Limb (tissue), 2 donors: ENCODE data around the gene HNF4A.
"Not testable (repeated sequence)": the region's sequence is repeated elsewhere in the genome, so short reads cannot be mapped to it uniquely, and the experiment has no call there.

Source experiments
- DNase-seq, 2 donors: peaks; one replicate each; pipeline ENCODE4 v3.0.0-alpha.2; 2016; ENCODE audit errors: extremely low spot score in 2 of 2

The HNF4A gene

DNA sequence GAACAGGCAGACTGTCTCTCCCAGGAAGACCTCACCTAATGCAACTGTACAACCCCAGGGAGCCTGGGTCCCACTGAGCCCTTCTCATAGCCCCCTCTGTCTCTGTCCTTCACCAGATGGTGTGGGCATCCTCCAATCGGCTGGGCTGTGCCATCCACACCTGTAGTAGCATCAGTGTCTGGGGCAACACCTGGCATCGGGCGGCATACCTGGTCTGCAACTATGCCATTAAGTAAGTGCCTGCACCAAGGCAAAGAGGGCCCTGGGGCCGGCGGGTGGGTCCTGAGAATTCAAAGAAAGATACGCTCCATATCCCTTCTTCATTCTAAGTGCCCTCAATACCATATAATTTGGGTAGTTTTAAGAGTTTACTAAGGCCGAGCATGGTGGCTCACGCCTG, 10.4 kb upstream of the HNF4A start:
- no peak for DNase-seq

- not testable (repeated sequence) for DNase-seq
Observed at GRCh38 chr20:44345941-44346340, 9.6 kb upstream of the HNF4A start.

GRCh38 chr20:44348168-44348659, 7.3 kb upstream of the HNF4A start:
- no peak for DNase-seq

DNA sequence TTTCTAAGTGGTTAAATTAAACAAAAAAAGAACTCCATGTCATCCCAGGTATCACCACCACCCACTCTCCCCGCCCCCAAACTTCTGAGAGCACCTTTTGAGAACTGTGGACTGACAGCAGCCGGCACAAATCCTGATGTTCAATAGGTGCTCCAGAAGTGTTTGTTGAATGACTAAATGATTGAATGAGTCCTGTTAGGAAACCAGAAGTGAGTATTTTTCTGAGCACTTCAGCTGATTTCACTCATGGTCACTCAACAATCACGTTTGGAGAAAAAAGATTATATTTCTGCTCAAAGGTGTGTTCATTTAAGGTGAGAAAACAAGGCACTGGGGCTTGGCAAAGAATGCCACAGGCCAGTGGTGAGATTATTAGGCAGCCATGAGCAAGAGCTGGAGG, 6.2 kb upstream of the HNF4A start:
- DNase-seq, result no peak

DNA sequence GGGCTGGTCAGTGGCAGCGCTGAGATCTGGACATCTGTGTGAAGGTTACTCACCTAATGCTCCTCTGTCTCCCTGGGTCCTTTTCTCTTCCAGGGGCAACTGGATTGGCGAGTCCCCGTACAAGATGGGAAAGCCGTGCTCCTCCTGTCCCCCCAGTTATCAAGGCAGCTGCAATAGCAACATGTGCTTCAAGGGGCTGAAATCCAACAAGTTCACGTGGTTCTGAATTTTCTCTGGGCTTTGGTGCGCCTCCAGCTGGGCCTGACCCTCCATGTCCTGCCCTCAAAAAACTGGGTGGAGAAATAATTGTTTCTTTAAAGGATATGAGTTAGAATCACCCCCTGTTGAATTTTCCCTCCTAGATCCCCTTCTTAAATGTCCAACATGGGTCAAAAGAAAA, 4.9 kb upstream of the HNF4A start:
- no peak for DNase-seq

DNA sequence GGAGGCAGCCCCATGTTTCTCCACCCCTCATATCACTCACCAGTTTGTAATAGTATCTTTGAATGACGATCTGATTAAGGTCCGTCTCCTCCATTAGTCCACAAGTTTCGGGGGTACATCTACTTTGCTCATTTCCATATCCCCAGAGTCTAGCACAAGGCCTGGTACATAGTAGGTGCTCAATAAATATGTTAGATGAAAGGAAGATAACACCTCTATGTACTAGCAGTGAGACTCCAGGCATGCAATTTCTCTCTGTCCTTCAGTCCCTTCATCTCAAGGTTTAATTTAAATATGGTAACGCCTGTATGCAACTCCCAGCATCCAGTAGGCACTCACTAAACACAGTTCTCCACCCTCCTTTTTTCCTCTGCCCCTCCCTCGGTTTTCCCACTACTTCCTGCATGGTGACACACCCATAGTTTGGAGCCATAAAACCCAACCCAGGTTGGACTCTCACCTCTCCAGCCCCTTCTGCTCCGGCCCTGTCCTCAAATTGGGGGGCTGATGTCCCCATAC, 461 bp upstream of the HNF4A start:
- DNase-seq, result no peak

GRCh38 chr20:44356353-44356723, 839 bp downstream of the HNF4A start:
- no peak for DNase-seq

DNA sequence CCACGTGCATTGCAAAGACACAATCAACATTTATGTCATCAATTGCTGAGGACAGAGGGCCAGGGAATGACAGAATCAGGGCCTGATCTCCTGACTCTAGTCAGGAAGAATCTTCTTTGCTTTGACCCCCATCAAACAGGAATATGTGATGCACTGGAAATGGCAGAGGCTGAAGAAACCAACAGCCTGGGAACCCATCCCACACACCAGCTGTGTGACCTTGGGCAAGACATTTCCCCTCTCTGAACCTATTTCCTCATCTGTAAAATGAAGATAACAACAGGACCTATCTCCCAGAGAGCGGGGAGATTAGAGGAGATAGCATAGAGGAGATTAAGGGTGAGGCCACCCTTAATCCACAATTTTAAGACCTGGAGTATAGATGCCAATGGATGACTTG, 1.5 kb downstream of the HNF4A start:
- DNase-seq, result no peak

DNA sequence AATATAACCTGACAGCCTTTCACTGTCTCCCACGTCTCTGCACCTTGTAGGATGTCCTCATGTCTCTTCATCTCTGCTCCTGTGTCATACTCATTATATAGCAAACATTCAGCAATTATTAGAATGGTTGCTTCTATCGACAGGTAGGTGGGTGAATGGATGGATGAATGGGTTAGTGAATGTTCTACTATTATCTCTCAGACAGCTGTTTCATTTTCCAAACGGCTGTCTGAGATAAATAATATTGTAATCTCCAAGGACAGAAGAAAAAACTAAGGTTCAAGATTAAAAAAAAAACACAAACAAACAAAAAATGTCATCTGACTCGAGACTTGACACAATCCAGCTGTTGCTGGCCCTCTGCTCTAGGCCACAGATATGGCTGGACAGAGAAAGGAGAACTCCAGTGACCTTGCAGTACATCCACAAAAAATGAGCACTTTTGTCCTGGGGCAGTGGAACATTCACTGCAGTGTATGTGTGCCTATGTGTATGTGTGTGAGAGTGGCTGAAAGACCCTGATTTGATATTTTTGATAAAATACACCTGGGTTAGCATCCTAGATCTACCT, 2.1 kb downstream of the HNF4A start:
- no peak for DNase-seq

DNA sequence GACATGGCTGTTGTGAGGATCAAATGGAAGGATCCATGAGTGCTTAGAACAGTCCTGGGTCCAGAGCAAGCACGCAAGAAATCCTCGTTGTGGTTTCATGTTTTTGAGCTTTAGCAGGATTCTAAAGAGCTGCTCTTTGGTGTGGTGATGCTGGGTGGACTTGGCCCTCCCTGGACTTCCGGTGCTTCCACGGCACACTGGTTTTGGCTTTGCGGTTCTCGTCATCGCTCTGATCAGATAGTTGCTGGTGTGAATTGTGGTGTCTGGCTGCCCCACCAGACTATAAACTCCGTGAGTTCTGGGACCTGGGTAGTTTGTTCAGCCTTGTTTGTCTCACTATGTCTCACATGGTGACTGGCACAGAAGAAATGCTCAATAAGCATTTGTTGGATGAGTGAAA, 3.3 kb downstream of the HNF4A start:
- DNase-seq, result no peak

DNA sequence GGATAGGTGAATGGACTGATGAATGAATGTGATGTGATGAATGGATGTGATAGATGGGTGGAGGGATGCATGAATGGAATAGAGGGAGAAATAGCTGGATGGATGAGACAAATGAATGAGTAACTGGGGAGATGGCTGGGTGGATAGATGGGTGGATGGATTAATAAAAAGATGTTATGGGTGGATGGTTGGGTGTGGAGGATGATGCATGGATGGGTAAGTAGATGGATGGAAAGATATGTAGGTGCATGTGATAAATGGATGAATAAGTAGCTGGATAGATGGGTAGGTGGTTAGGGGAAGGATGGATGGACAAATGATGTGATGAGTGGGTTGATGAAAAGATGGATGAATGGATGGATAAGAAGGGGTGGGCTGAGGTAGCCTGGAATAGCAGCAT, 4.7 kb downstream of the HNF4A start:
- no peak for DNase-seq

DNA sequence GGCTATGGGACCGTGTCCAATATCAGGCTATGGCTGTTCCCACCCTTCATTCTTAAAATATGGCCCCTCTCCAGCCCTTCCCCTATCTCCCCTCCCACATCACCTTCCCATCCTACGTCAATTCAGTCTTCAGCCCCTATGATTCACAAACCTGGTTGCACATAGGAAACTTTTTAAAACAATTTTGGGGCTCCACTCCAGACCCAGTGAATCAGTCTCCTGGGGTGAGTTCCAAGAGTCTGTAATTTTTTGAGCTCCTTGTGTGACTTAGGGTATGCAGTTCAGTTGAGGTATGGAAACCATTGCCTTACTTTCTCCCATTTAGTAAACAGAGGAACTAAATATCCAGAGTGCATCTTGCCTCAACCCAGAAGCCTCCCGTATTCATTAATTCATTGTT, 5.5 kb downstream of the HNF4A start:
- no peak for DNase-seq

DNA sequence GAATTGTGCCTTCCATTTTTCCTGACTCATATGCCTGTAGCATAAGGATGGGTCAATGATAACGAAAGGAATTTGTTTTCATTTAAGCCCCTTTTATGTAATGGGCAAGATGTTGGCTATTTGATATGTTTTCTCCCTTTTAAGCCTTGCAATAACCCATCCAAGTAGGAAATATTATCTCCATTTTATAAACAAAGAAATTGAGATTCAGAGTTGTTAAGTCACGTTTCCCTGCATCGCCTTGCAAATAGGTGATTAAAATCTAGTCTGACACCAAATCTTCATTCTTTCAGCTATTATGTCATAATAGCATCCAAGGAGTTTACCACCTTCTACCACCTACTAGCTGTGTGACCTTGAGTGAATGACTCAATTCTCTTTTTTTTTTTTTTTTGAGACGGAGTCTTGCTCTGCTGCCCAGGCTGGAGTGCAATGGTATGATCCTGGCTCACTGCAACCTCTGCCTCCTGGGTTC, 7.0 kb downstream of the HNF4A start:
- DNase-seq, result no peak

DNA sequence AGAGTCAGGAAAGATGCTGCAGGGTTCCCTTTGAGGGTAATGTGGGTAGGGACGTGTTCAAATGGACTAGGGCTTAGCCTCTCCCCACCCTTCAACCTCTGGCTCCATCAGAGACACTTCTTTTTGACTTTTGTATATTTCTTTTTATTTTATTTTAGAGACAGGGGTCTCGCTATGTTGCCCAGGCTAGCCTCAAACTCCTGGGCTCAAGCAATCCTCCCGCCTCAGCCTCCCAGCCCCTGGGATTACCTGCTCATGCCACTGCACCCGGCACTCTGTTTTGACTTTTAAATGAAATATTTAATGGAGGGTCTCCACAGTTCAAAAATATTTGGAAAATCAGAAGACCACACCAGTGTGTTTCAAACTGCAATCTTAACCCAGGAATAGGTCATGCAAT, 8.6 kb downstream of the HNF4A start:
- DNase-seq, result no peak

- DNase-seq, result no peak
Observed at GRCh38 chr20:44364780-44365179, 9.3 kb downstream of the HNF4A start.

DNA sequence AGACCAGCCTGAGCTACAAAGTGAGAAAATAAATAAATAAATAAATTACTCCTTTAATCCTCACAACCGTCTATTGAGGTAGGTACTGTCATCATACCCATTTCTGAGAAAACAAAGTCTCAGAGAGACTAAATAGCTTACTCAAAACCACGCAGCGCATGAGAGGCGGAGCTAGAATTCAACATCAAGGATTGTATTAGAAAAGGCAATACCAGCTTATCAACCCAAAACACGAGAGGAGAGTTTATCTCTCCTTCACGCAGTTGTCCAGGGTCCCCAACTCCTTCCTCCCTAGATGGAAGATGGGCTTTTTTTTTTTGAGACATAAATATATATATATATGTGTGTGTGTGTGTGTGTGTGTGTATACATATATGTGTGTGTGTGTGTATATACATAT, 12.2 kb downstream of the HNF4A start:
- DNase-seq, result no peak

GRCh38 chr20:44370639-44371218, 15.2 kb downstream of the HNF4A start:
- no peak for DNase-seq

DNA sequence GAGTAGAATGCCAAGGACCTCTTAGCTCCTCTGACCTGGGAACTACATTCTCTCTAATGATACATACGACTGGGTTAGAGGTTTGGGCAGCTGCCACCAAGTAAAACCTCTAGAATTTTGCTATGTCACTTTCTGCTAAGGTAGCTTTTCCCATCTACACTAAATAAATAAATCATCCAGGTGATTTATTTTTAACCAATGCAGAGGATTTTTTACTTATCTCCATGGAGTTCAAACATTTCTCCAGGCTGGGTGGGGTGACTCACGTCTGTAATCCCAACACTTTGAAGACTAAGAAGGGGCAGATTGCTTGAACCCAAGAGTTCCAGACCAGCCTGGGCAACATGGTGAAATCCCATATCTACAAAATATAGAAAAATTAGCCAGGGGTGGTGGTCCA, 27.1 kb downstream of the HNF4A start:
- no peak for DNase-seq

DNA sequence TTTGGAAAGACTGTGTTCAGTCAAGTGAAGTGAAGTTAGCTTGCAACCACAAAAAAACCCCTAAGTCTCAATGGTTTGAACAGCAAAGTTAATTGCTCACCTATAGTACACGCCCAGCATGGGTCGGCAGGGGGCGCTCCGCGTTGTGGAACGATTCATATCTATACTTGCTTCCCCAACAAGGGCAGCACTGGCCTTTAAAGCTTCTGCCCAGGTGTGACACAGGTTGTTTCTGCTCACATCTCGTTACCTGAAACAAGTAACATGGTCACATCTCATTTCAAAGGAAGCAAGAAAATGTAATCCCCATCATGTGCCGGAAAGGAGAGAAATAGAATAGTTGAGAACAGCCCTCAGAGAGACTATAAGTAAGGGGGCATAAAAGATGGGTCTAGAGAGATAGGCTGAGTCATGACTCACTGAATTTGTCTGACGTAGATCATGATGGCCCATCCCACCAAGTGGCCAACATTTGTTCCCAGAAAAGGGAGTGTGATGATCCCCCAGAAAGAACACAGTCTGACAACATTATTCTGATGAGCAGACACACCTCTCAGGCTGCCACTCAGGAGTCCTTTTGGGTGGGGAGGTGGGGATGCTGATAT, 29.0 kb downstream of the HNF4A start:
- DNase-seq, result peak; percentile 49 to 82

DNA sequence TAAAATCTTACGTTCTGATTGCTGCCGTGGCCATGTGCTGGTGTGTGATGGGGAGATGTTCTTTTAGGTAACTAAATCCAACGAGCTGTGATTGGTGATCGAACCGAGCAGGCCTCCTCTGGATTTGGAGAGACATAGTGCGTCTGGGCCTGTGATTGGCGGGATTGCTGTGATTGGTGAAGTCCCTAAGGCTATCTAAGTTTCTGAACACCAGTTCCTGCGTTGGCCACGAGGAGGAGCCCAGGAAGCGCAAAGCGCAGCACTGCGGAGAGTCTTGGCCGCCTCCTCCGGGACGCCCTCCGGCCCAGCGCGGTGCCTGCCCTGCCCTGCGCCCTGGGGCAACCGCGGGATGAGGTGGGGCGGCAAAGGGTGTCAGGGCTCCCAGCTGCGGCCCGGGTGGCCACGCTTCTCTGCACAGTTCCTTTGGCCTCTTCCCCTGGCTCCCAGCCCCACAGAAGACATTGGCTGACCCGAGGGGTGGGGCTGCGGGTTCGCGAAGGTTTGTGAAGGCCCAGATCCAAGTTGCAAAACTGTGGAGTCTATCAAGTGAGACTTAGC, 33.0 kb downstream of the HNF4A start:
- peak in 1 of 2 donors; percentile 60 for DNase-seq

DNA sequence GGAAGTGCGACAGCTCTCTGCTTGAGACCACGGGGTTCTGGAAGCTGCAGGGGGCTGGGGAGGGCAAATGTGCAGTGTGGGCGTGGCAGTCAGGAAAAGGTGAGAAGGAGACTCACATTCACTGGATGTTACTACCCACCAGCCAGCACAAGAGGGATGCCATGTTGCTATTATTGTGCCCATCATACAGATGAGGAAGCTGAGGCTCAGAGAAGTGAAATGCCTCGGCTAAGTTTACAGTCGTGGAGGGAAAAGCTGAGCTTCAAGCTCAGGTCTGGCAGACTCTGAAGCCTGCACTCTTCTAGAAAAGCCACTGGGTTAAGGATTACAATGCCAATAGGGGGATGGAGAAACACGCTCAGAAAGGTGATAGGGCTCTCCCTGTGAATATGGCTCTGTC, 34.4 kb downstream of the HNF4A start:
- no peak for DNase-seq

DNA sequence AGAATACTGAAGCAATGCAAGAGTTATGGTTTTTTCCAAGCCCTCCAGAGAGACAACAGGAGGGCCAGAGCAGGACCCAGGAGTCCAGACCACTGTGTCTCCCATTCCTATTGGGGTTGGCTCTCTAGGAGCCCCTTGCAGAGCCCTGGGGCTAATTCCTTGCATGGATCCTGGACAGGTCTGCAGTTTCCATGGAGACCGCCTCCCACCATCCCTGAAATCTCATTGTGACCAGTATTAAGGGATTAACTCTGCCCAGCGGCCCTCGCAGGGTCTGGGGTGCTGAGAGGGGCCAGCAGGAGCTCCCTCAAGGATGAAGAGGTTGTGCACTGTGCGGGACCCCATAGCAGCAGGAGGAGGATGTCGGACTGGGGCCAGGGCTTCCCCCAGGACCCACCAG, 34.8 kb downstream of the HNF4A start:
- DNase-seq, result no peak
